DND-41 (cell line): ENCODE results near the gene SMARCD3.

Source experiments
- ATAC-seq: fragments of 200-7000 bp; cut with Tn5 transposase; 3 replicates; pipeline ENCODE4 v1.9.1; 2021; ENCODE audit warnings: low read depth; ENCODE audit not compliant: insufficient read depth
- DNase-seq: peaks from one replicate; pipeline ENCODE4 v3.0.0-alpha.2; 2020
- H2AFZ ChIP-seq: 2 replicates; pipeline ENCODE4 v1.6.0; 2012; ENCODE audit warnings: low read depth, low read length
- H3K27ac ChIP-seq: 2 replicates; pipeline ENCODE4 v1.5.1; 2012; ENCODE audit warnings: low read length, inconsistent platforms
- H3K27me3 ChIP-seq: fragments of 200-600 bp; sonication (generic); 2 replicates; pipeline ENCODE4 v1.6.0; 2012; ENCODE audit warnings: low read length, mild to moderate bottlenecking, inconsistent platforms; ENCODE audit not compliant: insufficient read depth, poor library complexity
- H3K36me3 ChIP-seq: 2 replicates; pipeline ENCODE4 v1.5.1; 2012; ENCODE audit warnings: low read length, inconsistent platforms; ENCODE audit not compliant: insufficient read depth
- H3K4me1 ChIP-seq: 2 replicates; pipeline ENCODE4 v1.5.1; 2012; ENCODE audit warnings: mild to moderate bottlenecking, low read length; ENCODE audit not compliant: insufficient read depth
- H3K4me2 ChIP-seq: 2 replicates; pipeline ENCODE4 v1.6.0; 2012; ENCODE audit warnings: mild to moderate bottlenecking, moderate library complexity, low read length, inconsistent platforms; ENCODE audit not compliant: insufficient read depth
- H3K4me3 ChIP-seq, 2 experiments: fragments of 200-600 bp in 1 of 2; shearing (Covaris generic) in 1 of 2; 2 replicates each; pipeline ENCODE4 v1.5.1; 2012 to 2016; ENCODE audit warnings: inconsistent platforms in 2 of 2, low read length in 2 of 2, mild to moderate bottlenecking in 2 of 2, low read depth in 1 of 2, moderate library complexity in 1 of 2
- H3K79me2 ChIP-seq: 2 replicates; pipeline ENCODE4 v1.6.0; 2012; ENCODE audit warnings: low read length, inconsistent platforms; ENCODE audit not compliant: insufficient read depth
- H3K9ac ChIP-seq: 2 replicates; pipeline ENCODE4 v1.6.0; 2012; ENCODE audit warnings: low read depth, mild to moderate bottlenecking, inconsistent platforms, low read length, moderate library complexity
- H3K9me3 ChIP-seq: 2 replicates; pipeline ENCODE4 v1.5.1; 2012; ENCODE audit warnings: low read length, moderate library complexity, mild to moderate bottlenecking, inconsistent platforms; ENCODE audit not compliant: insufficient read depth, severe bottlenecking
- H4K20me1 ChIP-seq: 2 replicates; pipeline ENCODE4 v1.6.0; 2012; ENCODE audit warnings: low read length; ENCODE audit not compliant: insufficient read depth
- CTCF ChIP-seq: IDR thresholded peaks from 2 replicates; pipeline ENCODE4 v1.5.1; 2012; ENCODE audit warnings: borderline replicate concordance, low read length, moderate library complexity, mild to moderate bottlenecking; ENCODE audit not compliant: poor library complexity, severe bottlenecking; ENCODE audit errors: extremely low read depth
- EZH2 ChIP-seq: IDR thresholded peaks from 3 replicates; pipeline ENCODE4 v1.6.1; 2012; ENCODE audit warnings: borderline replicate concordance, low read depth, mild to moderate bottlenecking, moderate library complexity, low read length, inconsistent platforms; ENCODE audit not compliant: severe bottlenecking

The SMARCD3 gene

GRCh38 chr7:151192002-151192539 lies 56.4 kb downstream of the SMARCD3 start:
- H3K27ac ChIP-seq = no peak overlapping the region
- no peak overlapping the region for H3K9ac ChIP-seq
- DNase-seq = no peak
- H3K4me3 ChIP-seq = no peak overlapping the region
- TF ChIP-seq EZH2 (no peak), CTCF (no peak)
- no peaks in the 10 kb centered on the region for H3K36me3 ChIP-seq
- peaks cover 27% of the 10 kb centered on the region for H3K27me3 ChIP-seq
- no peak overlapping the region for H3K4me2 ChIP-seq
- no peaks in the 10 kb centered on the region for H4K20me1 ChIP-seq
- no peak for ATAC-seq
- H3K4me1 ChIP-seq = no peaks in the 10 kb centered on the region
- no peaks in the 10 kb centered on the region for H3K79me2 ChIP-seq
- H3K9me3 ChIP-seq = no peaks in the 10 kb centered on the region
- H2AFZ ChIP-seq = no peak overlapping the region

- H3K4me2 ChIP-seq = no peak overlapping the region
- DNase-seq (no peak), ATAC-seq (no peak)
- H3K9me3 ChIP-seq = no peaks in the 10 kb centered on the region
- no peak overlapping the region for H3K27ac ChIP-seq
- no peaks in the 10 kb centered on the region for H3K4me1 ChIP-seq
- no peaks in the 10 kb centered on the region for H3K79me2 ChIP-seq
- H3K9ac ChIP-seq = no peak overlapping the region
- H3K4me3 ChIP-seq = no peak overlapping the region
- no peaks in the 10 kb centered on the region for H3K36me3 ChIP-seq
- H3K27me3 ChIP-seq = peaks cover 22% of the 10 kb centered on the region
- H2AFZ ChIP-seq = no peak overlapping the region
- TF ChIP-seq EZH2 (no peak), CTCF (no peak)
- H4K20me1 ChIP-seq = no peaks in the 10 kb centered on the region; the same call in 1 of the 2 replicates
Measured at GRCh38 chr7:151191544-151191943, 57.0 kb downstream of the SMARCD3 start.

- no peak for TF ChIP-seq CTCF
- TF ChIP-seq EZH2 = no peak
- Histone ChIP-seq H2AFZ (no peak overlapping the region), H3K27me3 (peaks cover 8% of the 10 kb centered on the region), H3K36me3 (no peaks in the 10 kb centered on the region), H3K9ac (no peak overlapping the region), H3K27ac (no peak overlapping the region), H3K4me1 (no peaks in the 10 kb centered on the region), H3K4me2 (no peak overlapping the region), H3K4me3 (no peak overlapping the region), H3K9me3 (no peaks in the 10 kb centered on the region), H3K79me2 (no peaks in the 10 kb centered on the region), H4K20me1 (no peaks in the 10 kb centered on the region; the same call in 1 of the 2 replicates)
- DNase-seq = no peak
- no peak for ATAC-seq
Measured at GRCh38 chr7:151189038-151189437, 59.5 kb downstream of the SMARCD3 start.
